Measurements from ENCODE around the gene SUPV3L1. TPM values are rescaled to one million over a fixed set of nuclear protein-coding genes. Genes with fewer than 3 reads are reported as not detected.

Gene SUPV3L1
- total RNA-seq, 1 donor from 2014 or later, result 20.5 TPM

DNA sequence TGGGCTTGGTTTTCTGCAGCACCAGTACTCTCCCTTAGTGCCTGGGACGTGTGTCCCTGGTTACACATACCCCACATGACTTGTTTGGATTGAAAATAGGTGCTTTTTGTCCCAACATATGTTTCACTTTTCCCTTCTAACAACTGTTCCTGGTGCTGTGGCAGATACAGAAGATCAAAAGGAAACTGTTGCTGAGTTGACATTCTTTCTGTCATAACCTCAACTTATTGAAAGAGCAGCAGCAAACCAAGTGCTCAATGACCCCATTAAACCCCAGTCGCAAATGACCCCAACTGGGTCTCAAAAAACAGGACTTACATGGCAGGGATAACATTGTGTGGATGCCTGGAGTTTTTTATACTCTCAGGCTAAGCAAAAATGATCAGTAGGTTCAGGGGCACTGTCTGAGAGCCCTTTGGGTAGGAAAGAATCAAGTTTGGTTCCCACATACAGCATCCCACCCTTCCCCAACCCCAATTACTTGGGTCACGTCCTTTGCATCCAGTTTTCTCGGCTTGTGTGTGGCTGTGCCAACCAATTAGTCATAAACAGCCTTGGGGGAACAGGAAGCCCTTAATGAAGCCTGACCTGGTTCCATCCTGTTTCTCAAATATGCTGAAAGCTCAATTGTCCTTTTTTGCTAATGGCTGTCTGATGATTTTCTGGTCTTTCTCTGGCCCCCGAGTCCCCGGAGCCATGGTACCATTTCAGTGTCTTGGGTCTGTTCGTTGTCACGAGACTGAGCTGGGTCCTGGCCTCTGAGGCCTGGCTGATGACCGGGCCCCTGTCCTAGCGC is 45.0 kb downstream of the SUPV3L1 start:
- Histone ChIP-seq H3K4me1 (peaks cover 24% of the 10 kb centered on the region), H3K4me3 (no peak overlapping the region), H3K27ac (no peak overlapping the region), H3K27me3 (ENCODE audit: low read depth) (no peaks in the 10 kb centered on the region), H3K9me3 (no peaks in the 10 kb centered on the region), H3K36me3 (no peaks in the 10 kb centered on the region)
- DNase-seq (no peak), ATAC-seq (no peak)
- intact Hi-C loops (cut with DNase I), result no loop called here
- TF ChIP-seq, protein P1, sequence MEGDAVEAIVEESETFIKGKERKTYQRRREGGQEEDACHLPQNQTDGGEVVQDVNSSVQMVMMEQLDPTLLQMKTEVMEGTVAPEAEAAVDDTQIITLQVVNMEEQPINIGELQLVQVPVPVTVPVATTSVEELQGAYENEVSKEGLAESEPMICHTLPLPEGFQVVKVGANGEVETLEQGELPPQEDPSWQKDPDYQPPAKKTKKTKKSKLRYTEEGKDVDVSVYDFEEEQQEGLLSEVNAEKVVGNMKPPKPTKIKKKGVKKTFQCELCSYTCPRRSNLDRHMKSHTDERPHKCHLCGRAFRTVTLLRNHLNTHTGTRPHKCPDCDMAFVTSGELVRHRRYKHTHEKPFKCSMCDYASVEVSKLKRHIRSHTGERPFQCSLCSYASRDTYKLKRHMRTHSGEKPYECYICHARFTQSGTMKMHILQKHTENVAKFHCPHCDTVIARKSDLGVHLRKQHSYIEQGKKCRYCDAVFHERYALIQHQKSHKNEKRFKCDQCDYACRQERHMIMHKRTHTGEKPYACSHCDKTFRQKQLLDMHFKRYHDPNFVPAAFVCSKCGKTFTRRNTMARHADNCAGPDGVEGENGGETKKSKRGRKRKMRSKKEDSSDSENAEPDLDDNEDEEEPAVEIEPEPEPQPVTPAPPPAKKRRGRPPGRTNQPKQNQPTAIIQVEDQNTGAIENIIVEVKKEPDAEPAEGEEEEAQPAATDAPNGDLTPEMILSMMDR (IDR thresholded peaks at IDR 0.05), result no peak

DNA sequence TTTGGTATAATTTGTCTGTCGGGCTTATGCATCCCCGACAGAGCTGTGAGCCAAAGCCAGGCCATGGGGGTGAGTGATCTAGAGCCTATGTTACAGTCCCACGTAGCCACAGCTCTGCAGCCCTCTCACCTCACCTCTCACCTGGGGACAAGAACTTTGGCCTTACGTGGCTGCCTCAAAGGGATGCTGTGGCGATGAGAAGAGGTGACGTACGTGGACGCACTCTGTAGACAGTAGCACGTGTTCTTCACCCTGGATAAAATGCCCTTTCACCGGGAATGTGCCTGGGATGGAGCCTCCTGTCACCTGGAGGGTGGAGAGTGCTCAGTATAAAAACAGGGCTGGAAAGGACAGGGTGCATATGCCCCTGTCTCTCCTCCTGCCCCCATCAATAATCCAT is 45.6 kb downstream of the SUPV3L1 start:
- Histone ChIP-seq H3K4me3 (no peak overlapping the region), H3K4me1 (peaks cover 24% of the 10 kb centered on the region), H3K27ac (no peak overlapping the region), H3K9me3 (no peaks in the 10 kb centered on the region), H3K27me3 (ENCODE audit: low read depth) (no peaks in the 10 kb centered on the region), H3K36me3 (no peaks in the 10 kb centered on the region)
- TF ChIP-seq, protein P1 (IDR thresholded peaks at IDR 0.05), result no peak
- ATAC-seq, result no peak
- intact Hi-C loops (cut with DNase I), result no loop called here
- DNase-seq, result no peak

DNA sequence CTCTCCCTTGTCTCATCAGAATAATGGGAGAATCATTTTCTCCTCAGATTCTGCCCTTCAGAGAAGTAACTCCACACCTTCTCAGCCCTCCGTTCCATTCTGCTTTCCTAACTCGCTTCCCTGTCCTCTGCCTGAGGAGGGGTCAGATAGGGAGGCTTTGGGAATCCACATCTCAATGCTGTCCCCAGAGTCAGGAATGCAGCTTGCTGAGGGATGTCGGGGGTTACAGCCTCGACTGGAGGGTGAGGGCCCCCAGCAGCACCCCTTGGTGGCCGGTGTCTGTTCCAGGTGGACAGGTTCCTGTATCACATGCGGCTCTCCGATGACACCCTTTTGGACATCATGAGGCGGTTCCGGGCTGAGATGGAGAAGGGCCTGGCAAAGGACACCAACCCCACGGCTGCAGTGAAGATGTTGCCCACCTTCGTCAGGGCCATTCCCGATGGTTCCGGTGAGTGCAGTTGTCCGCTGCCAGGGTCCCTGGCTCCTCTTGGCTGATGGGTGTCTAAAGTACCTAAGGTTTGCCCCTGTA is 47.0 kb downstream of the SUPV3L1 start:
- TF ChIP-seq, protein P1 (IDR thresholded peaks at IDR 0.05), result no peak
- ATAC-seq, result no peak
- Histone ChIP-seq H3K36me3 (no peaks in the 10 kb centered on the region), H3K27ac (no peak overlapping the region), H3K4me1 (peaks cover 22% of the 10 kb centered on the region), H3K27me3 (ENCODE audit: low read depth) (no peaks in the 10 kb centered on the region), H3K9me3 (no peaks in the 10 kb centered on the region), H3K4me3 (no peak overlapping the region)
- DNase-seq, result no peak
- intact Hi-C loops (cut with DNase I), result no loop called here

DNA sequence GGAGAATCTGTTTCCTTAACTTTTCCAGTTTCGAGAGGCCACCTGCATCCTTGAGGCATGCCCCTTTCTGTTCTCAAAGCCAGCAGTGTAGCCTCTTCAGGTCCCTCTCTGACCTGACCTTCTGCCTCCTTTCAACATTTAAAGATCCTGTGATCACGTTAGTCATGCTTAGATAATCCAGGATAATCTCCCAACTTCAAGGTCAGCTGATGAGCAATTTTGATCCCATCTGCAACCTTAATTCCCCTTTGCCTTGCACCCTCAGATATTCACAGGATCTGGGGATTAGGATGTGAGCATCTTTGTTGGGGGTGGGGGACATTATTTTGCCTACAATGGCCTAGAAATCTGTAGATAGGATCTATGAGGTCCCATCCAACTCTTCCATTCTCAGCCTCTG is 48.1 kb downstream of the SUPV3L1 start:
- no peak for ATAC-seq
- TF ChIP-seq, protein P1 (IDR thresholded peaks at IDR 0.05), result no peak

DNA sequence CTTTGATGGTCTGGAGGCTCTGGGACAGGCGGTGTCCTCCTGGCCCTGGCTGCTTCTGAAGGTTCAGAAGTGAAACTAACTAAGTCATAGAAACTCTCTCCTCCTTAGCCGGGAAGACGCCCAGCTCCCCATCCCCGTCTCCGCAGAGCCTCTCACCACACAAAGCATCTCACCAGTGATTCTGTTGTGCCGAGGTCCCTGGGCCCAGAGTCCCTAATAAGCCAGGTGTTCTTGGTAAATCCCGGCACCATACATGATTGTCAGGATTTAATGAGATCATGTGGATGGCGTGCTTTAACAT is 49.5 kb downstream of the SUPV3L1 start:
- no peaks in the 10 kb centered on the region for H3K27me3 ChIP-seq (ENCODE audit: low read depth)
- H3K9me3 ChIP-seq, result no peaks in the 10 kb centered on the region
- peaks cover 9% of the 10 kb centered on the region for H3K4me1 ChIP-seq
- TF ChIP-seq, protein P1 (IDR thresholded peaks at IDR 0.05), result no peak
- intact Hi-C loops (cut with DNase I), result no loop called here
- no peak overlapping the region for H3K27ac ChIP-seq
- ATAC-seq (no peak), DNase-seq (no peak)
- H3K36me3 ChIP-seq, result no peaks in the 10 kb centered on the region
- peak overlapping the region; percentile 32 for H3K4me3 ChIP-seq

More for the DNA sequence above, 48.1 kb downstream of the SUPV3L1 start:
- H3K36me3 ChIP-seq, result no peaks in the 10 kb centered on the region
- no peak for DNase-seq
- intact Hi-C loops (cut with DNase I), result no loop called here
- peaks cover 11% of the 10 kb centered on the region for H3K4me1 ChIP-seq
- H3K4me3 ChIP-seq, result no peak overlapping the region
- no peaks in the 10 kb centered on the region for H3K9me3 ChIP-seq
- no peaks in the 10 kb centered on the region for H3K27me3 ChIP-seq (ENCODE audit: low read depth)
- H3K27ac ChIP-seq, result no peak overlapping the region

All from lower lobe of right lung (tissue), 2 donors.